HS-27A (cell line): Measurements from ENCODE around the gene LAMA5.

Source experiments
- DNase-seq: peaks from one replicate; pipeline ENCODE4 v3.0.0-alpha.2; 2012; ENCODE audit warnings: low read depth, missing footprints

Gene LAMA5

DNA sequence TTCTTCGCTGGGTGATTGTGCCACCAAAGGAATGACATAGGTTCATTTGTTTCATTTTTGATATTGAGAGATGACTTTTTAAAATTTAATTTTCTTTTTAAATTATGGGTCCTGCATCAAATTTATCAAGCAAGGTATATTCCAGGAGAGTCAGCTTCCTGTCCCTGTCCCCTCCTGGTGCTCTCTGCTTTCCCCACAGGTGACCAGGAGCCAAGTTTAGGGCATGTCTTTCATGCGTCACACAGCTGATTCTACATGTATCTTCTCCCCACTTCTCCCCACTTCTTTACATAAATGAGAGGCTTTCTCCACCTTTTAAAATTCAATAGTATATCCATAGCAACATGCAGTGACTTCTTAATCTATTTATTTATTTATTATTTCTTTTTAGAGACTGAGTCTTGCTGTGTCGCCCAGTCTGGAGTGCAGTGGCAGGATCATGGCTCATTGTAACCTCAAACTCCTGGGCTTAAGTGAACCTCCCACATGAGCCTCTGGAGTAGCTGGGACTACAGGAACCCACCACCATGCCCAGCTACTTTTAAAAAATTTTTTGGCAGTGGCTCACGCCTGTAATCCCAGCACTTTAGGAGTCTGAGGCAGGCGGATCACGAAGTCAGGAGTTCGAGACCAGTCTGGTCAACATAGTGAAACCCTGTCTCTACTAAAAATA lies 98.7 kb downstream of the LAMA5 start:
- no peak for DNase-seq

DNA sequence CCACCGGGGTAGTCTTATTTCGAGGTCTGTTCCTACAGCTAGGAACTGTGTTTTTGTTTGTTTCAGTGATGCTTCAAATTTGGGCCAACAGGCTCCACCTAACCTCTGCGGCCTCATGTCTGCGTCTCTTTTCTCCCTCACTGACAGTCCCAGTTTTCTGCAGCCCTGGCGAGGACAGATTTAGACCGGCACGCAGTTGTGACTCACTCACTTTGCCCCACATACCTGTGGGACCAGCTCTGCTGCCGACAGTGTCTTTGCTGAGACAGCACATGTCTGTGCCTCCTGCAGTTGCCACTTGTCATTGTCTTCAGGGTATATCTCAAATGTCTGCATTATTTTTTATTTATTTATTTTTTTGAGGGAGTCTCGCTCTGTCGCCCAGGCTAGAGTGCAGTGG lies 99.6 kb downstream of the LAMA5 start:
- no peak for DNase-seq

DNA sequence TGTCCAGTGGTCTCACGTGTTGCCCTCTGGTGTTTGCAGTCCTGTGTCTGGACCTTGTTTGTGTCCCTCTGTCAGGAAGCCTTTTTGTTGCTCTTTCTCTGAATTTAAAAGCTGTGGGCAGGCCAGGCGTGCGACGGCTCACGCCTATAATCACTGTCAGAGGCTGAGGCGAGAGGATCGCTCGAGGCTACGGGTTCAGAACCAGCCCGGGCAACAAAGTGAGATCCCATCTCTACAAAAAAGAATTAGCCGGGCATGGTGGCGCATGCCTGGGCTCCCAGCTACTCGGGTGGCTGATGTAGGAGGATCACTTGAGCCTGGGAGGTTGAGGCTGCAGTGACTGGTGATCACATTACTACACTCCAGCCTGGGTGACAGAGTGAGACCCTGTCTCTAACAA lies 100.3 kb downstream of the LAMA5 start:
- DNase-seq: no peak

DNA sequence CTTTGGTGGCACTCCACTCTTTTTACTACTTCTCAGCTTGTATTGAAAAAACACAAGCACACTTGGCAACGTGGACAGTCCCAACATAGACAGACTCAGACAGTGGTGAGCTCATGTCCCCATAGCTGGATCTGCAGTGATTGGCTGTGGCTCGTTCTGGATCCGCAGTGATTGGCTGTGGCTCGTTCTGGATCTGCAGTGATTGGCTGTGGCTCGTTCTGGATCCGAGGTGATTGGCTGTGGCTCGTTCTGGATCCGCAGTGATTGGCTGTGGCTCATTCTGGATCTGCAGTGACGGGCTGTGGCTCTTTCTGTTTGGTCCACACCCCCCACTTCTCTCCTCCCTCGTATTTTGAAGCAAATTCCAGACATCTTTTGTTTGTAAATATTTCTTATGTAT lies 100.8 kb downstream of the LAMA5 start:
- no peak for DNase-seq

DNA sequence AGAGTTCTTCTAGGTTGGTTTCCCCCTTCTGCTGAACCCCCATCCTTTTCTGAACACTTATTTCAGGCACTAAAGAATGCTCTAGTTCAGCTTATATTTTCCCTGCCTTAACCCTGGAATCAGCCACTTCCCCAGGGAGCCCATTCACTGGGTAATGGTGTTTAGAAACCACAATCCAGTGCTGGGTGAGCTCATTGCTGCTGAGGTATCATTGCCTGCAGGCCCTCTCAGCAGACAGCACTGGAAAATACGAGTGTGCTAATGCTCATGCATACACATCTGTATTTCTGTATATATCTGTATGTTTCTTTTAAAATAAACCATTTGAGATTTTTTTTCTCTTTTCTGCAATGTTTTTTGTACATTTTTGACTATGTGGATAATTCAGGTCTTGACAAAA lies 101.7 kb downstream of the LAMA5 start:
- DNase-seq: no peak

DNA sequence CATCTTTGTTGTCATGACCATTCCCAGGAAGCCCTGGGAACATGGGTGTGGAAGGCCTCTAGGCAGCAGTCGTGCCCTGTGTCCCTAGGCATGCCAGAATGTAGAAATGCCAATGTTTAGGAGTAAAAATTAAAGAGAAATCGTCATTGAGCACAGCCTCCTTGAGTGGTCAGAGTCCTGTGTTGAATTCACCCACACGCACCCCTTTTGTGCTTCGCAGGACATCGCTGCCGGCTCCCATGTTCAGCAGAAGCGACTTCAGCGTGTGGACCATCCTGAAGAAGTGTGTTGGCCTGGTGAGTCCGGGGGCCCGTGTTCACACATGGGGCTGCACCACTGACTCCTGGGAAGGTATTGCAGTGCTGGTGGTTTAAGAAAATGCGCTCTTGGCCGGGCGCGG lies 103.7 kb downstream of the LAMA5 start:
- no peak for DNase-seq

DNA sequence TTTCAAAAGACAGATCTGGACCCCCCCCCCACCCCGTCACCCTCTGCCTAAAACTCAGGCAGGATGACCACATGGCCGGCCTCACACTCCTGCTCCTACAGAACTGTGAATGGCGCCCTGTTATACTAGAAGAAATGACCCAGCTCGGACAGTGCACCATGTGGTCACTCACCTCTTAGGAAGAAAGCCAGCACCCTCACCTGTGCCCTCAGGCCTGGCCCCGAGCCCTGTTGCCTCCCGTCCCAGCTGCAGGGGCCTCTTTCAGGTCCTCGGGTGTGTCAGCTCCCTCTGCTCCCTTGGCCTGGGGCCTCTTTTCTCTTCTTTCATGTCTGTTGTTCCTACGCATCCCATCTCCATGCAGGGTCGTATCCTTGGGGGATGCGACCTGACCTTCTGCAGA lies 105.0 kb downstream of the LAMA5 start:
- DNase-seq: no peak

DNA sequence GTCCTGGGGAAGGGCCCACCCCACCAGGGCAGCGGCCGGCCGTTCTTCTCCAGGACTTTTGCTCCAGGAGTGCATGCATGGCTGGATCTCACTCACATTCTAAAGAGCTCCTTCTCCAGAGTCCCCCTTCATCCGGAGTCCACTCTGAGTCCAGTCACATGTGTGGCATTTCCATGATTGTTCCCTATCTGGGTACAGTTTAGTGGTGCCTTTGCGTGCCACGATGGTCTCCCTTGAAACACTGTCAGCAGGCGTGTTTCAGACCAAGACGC lies 107.9 kb downstream of the LAMA5 start:
- no peak for DNase-seq
